ENCODE data around the gene CCNA1.

Gene CCNA1

GRCh38 chr13:36454987-36455386 is 22.7 kb downstream of the CCNA1 start:
- no peak for DNase-seq

GRCh38 chr13:36456577-36456976 is 24.3 kb downstream of the CCNA1 start:
- no peak for DNase-seq

GRCh38 chr13:36461506-36461905 is 29.2 kb downstream of the CCNA1 start:
- DNase-seq = no peak

GRCh38 chr13:36475468-36475867 is 43.2 kb downstream of the CCNA1 start:
- DNase-seq = no peak

- no peak for DNase-seq
Measured at GRCh38 chr13:36476661-36477060, 44.4 kb downstream of the CCNA1 start.

- no peak for DNase-seq
Measured at GRCh38 chr13:36480726-36481427, 48.6 kb downstream of the CCNA1 start.

GRCh38 chr13:36490055-36490454 is 57.8 kb downstream of the CCNA1 start:
- no peak for DNase-seq
